Testis (tissue), 2 donors: ENCODE measurements around the gene ZNF488.

Experiments used
- POLR2A ChIP-seq: fragments of 450-650 bp; IDR thresholded peaks from one replicate; pipeline ENCODE4 v1.6.1; 2017; ENCODE audit warnings: antibody characterized with exemption, mild to moderate bottlenecking, moderate library complexity
- TF ChIP-seq, protein P1 (sequence below), 3 experiments: fragments of 450-650 bp in 2 of 3; fragments of 200-600 bp in 1 of 3; sonication (generic) in 1 of 3; IDR thresholded peaks; one replicate each; pipeline ENCODE4 v1.5.1; 2016 to 2019; ENCODE audit warnings: antibody characterized with exemption in 3 of 3, mild to moderate bottlenecking in 2 of 3, moderate library complexity in 1 of 3

DNA sequence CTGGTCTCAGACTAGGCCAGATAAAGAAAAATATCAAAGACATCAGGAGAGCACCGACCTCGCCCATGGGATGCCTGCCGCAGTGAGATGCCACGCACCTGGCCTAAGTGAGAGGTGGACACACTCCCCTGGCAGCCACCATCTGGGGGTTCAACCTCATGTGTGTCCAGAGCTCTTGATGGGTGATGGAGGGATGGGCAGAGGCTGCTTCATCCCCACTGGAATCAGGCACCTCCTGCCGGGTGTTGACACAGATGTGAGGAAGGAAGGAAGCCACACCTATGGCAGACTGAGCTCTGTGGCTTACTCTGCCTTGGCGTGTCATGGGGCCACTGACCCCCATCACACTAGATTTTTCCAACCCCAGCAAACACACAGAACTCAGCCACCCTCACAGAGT lies 11.4 kb downstream of the ZNF488 start:
- TF ChIP-seq, protein P1, sequence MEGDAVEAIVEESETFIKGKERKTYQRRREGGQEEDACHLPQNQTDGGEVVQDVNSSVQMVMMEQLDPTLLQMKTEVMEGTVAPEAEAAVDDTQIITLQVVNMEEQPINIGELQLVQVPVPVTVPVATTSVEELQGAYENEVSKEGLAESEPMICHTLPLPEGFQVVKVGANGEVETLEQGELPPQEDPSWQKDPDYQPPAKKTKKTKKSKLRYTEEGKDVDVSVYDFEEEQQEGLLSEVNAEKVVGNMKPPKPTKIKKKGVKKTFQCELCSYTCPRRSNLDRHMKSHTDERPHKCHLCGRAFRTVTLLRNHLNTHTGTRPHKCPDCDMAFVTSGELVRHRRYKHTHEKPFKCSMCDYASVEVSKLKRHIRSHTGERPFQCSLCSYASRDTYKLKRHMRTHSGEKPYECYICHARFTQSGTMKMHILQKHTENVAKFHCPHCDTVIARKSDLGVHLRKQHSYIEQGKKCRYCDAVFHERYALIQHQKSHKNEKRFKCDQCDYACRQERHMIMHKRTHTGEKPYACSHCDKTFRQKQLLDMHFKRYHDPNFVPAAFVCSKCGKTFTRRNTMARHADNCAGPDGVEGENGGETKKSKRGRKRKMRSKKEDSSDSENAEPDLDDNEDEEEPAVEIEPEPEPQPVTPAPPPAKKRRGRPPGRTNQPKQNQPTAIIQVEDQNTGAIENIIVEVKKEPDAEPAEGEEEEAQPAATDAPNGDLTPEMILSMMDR (IDR thresholded peaks at IDR 0.05): no peak
- TF ChIP-seq POLR2A: no peak
